Bone marrow (tissue), 2 donors: ENCODE measurements around the gene SPG7.

Experiments used
- DNase-seq, 2 donors: peaks; one replicate each; lab custom pipeline; 2025; lab: John Stamatoyannopoulos, UW

Gene SPG7

DNA sequence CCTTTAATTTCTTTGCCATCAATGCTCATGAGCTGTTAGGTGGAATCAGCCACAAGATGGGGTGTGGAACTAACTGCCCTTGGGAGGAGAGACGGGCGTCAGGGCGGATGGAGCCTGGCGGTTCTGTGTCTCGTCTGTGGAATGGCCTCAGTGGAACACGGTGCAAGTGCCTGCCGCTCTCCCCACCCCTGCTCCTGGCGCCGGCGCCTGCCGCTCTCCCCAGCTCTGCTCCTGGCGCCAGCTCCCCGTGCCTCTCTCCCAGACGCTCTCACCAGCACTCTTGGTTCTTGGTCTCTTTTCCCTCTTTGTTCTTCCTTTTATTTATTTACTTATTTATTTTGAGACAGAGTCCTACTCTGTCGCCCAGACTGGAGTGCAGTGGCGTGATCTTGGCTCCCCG, 39.1 kb downstream of the SPG7 start:
- no peak for DNase-seq

DNA sequence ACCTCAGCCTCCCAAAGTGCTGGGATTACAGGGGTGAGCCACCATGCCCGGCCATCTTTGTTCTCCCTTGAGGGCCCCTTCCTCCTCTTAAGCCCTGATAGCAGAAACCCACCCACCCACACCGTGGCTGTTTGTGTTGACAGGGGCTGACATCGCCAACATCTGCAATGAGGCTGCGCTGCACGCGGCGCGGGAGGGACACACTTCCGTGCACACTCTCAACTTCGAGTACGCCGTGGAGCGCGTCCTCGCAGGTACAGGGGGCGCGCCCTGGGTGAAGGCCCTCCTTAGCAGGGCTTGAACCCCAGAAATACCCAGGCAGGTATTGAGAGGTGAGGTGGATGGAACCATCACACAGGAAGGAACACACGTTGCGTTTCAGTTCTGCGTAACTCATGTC, 39.7 kb downstream of the SPG7 start:
- no peak for DNase-seq

DNA sequence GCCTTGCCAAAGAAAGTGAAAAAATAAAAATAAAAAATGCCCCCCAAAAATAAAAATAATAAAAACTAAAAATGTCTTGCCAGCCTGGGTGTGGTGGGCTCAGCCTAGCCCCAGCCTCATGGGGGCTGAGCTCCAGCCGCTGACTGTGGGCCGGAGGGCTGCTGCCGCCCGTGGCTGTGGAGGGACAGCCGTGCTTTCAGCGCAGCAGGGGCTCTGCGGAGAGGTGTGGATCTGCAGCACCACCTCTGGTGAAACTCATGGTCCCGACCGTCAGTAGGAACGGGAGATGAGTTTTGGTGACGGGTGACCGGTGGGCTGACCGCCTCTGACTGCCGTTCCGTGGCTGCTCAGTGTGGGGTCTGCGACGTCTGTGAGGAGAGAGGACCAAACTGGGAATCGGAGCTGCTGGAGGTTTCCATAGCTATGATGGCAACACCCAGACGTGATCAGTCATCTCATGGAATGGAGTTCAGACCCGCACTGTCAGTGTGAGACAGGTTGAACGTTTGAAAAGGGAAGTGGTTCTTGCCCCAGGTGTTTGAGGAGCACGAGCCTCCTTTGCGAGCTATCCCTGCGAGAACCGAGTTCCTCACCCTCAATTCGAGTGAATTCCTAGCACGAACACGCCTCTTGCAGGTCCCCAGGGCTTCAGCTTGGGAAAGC, 40.3 kb downstream of the SPG7 start:
- DNase-seq = no peak

DNA sequence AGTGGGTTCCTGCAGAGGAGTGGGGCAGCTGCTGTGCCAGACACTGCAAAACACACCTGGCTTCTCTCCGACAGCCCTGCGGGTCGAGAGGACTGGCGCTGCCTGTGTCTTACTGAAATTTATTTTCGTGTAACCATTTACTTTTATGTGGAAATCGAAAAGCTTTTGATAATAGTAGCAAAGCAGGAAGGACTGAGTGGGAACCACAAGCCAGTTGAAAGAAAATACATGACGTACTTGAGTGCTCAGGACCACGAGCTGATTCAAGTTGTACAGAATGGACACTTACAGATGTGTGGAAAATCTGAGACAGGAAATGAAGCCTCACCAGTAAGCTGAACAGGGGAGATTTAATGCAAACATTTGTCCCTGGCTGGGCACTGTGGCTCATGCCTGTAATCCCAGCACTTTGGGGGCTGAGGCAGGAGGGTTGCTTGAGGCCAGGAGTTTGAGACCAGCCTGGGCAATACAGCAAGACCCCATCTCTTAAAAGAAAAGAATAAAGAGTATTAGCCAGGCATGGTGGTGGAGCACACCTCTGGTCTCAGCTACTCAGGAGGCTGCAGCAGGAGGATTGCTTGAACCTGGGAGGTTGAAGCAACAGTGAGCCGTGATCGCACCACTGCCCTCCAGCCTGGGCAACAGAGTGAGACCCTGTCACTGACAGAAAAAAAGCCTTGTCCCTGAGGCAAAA, 41.0 kb downstream of the SPG7 start:
- no peak for DNase-seq

DNA sequence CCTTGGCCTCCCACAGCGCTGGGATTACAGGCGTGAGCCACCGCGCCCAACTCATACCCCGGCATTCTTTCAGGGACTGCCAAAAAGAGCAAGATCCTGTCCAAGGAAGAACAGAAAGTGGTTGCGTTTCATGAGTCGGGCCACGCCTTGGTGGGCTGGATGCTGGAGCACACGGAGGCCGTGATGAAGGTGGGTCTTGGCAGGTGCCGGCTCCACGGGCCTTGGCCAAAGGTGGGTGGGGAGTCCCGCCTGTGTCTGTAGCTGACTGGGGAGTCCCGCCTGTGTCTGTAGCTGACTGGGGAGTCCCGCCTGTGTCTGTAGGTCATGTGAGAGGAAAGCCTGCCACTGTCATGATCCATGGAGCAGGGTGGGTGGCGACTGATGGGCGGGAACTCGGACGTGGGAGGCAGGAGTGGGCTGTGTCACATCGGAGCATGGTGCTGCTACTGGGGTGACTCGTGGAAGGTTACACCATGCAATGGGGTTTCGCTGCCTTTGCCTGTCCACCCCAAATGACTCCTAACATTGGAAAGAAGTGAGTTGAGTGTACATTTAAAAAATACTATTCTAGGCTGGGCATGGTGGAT, 42.3 kb downstream of the SPG7 start:
- DNase-seq = no peak

DNA sequence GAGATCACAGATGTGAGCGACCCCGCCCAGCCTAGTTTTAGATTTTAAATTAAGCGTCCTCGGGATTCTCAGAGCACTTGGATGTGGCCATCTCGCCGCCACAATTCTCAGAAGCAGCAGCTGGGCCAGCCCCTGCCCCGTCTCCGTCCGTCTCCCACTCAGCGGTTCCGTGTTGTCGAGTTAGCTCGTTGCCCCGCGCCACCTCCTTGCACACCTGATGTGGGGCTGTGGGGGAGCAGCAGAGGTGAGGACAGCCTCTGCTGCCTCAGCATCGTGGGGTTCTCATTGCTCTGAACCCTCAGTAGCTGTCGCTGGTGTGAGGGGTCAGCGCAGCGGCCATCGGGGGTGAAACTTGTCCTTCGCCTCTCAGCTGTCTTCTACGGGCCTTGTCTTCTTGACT, 44.1 kb downstream of the SPG7 start:
- no peak for DNase-seq

DNA sequence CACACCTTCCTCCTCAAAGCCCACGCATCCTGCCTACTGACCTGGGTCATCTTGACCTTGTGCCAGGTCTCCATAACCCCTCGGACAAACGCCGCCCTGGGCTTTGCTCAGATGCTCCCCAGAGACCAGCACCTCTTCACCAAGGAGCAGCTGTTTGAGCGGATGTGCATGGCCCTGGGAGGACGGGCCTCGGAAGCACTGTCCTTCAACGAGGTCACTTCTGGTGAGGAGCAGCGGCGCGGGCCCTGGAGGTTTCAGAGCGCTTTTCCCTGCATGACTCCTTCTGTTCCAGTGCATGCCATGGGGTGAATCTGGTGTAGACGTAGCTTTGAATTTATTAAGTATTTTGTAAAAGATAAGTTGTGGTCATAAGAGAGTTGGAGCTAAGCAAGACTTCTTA, 44.7 kb downstream of the SPG7 start:
- DNase-seq = no peak

DNA sequence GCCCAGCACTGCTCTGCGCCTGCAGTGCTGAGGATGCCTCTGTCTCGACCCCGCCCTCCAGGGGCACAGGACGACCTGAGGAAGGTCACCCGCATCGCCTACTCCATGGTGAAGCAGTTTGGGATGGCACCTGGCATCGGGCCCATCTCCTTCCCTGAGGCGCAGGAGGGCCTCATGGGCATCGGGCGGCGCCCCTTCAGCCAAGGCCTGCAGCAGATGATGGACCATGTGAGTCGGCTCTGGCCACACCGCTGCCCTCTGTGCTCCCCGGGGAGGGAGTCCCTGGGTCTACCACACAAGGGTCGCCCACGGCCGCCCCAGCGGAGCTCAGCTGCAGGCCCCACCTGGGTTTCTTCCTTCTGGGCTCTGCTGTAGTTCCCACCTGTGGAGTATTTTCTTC, 45.5 kb downstream of the SPG7 start:
- DNase-seq = no peak

DNA sequence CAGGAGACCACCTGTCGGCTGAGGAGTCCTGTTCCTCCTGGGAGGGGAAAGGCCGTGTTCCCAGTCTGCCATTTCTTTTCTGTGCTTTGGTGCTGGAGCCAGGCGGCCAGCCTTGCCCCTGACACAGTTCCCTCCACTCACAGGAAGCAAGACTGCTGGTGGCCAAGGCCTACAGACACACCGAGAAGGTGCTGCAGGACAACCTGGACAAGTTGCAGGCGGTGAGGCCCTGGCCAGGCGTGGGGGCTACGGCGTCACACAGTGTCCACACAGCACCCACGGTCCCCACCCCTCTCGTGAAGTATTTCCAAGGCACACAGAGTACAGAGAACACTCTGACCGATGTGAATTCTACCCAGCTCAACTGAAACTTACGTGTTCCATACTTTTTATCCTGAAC, 46.1 kb downstream of the SPG7 start:
- DNase-seq = no peak

DNA sequence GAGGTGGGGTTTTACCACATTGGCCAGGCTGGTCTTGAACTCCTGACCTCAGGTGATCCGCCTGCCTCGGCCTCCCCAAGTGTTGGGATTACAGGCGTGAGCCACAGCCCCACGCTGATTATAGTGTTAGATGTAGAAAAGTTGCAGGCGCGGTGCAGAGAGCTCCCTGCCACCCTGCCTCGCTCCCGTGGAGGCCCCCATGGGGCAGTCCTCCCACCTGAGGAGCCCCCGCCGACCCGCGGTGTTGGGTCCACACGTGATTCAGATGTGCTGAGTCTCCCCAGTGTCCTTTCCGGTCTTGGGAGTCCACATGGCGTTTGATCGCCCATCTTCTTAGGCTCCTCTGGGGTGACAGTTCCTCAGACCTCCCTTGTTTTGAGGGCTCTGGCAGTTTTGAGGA, 47.1 kb downstream of the SPG7 start:
- DNase-seq = no peak

DNA sequence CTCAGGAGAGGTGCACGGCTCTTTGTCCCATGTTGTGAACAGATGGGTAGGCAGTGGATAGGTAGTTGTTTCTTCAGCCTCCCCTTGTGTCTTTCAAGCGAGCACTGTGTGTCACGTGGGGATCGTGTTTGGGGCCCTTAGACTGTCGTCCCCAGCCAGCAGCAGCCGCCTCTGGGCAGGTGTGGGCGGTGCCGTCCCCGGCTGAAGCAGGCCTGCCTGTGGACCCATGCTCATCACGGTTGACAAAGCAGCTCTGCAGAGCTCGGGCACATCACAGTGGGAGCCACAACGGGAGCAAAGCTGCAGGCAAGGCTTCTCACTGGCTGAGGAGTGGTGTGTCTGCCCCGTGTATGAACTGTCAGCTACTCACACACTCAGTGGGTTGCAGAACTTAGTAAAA, 47.6 kb downstream of the SPG7 start:
- DNase-seq = no peak

DNA sequence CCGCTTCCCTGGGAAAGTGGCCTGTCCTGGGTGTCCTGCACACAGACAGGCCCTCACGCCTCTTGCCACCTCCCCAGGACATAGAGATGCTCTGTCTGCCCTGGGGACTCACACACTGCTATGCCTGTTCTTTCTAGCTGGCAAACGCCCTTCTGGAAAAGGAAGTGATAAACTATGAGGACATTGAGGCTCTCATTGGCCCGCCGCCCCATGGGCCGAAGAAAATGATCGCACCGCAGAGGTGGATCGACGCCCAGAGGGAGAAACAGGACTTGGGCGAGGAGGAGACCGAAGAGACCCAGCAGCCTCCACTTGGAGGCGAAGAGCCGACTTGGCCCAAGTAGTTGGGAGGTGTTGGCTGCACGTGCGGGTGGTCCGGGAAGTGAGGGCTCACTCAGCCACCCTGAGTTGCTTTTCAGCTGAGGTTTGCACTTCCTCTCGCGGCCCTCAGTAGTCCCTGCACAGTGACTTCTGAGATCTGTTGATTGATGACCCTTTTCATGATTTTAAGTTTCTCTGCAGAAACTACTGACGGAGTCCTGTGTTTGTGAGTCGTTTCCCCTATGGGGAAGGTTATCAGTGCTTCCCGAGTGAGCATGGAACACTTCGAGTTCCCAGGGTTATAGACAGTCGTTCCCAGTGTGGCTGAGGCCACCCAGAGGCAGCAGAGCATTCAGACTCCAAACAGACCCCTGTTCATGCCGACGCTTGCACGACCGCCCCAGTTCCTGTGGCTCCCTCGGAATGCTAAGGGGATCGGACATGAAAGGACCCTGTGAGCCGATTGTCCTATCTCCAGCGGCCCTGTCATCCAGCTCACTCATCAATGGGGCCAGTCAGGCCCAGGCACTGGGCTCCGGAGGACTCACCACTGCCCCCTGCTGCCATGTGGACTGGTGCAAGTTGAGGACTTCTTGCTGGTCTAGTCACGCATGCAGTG, 48.8 kb downstream of the SPG7 start:
- peak; percentile 43 to 61 for DNase-seq

DNA sequence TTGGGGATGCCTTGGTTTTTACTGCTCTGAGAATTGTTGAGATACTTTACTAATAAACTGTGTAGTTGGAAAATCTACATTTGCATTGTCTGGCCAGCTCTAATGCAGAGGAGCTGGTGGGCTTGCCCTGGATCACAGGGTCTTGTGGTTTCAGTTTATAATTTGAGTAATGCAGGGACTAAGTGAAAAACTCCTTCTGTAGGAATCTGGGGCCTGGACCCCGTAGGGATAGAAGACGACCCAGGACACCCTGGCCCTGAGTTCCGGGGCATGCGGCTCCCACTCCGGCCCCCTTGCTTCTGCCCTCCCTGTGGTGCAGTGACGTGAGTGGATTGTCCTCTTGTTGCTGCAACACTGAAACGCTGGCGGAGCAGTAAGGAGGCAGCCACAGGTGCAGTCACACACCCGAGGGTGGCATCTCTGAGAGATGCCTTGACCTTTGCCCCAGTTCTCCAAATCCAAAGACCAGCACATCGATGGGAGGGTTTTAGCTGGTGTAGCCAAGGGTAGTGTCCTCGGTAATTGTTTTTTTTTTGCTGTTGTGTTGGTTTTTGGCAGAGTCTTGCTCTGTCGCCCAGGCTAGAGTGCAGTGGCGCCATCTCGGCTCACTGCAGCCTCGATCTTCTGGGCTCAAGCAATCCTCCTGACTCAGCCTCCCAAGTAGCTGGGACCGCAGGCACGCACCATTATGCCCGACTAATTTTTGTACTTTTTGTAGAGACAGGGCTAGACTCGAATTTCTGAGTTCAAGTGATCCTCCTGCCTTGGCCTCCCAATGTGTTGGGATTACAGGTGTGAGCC, 49.7 kb downstream of the SPG7 start:
- no peak for DNase-seq

DNA sequence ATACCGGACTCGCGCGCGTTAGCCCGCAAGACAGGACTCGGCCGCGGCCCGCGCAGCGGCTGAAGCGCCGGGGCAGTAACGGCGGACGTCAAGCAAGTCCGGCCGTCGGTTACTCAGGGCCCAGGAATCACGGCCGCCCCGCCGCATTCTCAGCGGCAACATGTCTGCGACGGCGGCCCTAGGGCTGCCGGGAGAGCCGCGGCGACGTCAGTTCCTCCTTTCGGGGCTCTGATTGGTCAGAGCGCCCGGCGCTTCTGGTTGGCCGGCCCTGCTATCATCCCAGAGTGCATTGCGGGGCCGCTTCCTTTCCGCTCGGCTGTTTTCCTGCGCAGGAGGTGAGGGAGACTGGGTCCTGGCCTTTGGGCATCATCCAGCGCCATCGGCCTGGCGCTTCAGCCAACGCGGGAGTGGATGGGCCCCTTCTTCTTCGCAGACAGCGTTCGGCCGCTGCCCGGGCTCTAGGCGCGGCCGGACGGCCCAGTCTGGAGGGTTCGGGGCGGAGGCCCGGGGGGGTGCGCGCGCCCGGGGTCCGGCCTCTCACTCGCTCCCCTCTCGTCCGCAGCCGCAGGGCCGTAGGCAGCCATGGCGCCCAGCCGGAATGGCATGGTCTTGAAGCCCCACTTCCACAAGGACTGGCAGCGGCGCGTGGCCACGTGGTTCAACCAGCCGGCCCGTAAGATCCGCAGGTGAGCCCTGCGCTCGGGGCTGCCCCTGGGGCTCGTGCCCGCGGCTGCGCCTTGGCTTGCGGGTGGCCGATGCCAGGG, 52.4 kb downstream of the SPG7 start, which contains the start of gene RPL13:
Gene RPL13, plus strand, starts transcription at position 305 of the 764 bp plus-strand sequence. Its CDS starts 278 bp downstream, at position 583.
- DNase-seq = peak; percentile 79 to 91

DNA sequence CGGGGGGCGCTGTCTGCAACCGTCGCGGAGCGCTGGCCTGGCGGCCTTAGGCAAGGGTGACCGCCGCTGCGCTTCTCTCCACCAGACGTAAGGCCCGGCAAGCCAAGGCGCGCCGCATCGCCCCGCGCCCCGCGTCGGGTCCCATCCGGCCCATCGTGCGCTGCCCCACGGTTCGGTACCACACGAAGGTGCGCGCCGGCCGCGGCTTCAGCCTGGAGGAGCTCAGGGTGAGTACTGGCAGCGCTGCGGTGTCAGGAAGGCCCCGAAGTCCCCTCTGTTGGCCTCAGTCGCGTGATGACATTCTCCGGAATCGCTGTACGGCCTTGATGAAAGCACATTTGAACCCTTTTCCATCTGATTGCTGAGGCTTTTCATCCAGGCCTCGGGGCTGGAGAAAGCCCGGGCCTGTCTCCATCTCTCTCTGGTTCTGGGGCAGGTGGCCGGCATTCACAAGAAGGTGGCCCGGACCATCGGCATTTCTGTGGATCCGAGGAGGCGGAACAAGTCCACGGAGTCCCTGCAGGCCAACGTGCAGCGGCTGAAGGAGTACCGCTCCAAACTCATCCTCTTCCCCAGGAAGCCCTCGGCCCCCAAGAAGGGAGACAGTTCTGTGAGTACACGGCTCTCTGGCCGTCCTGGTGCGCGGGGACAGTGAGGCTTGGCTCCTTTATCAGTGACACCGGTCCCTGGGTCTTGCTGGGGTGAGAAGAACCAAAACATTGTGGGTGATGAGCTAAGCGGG, 53.1 kb downstream of the SPG7 start:
- no peak for DNase-seq

DNA sequence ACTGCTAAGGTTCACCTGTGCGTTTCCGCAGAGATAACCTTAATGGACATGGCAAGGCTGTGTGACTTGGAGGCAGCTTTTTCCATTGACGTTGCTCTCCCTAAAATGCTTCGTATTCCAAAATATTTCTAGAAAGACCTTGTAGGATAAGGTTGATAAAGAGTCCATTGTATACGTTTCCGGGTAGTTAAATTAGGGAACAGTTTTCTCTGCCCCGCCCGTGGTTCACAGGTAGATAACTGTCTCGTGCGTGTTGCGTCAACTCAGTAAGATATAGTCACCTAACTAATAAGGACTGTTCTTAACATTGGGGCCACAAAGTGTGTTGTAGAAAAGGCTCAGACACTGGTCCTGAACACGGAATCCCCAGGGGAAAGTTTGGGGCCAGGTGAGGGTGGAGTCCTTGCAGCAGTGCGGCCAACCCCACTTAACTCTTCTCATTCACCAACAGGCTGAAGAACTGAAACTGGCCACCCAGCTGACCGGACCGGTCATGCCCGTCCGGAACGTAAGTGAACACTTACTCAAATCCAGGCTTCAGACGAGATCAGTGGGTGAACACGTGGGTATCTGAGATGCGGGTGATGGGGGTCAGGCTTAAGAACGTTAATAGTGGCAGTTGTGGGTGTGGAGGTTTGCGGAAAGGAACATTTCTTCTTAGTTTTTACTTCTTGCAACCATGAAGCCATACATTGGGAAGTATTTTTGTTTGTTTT, 53.8 kb downstream of the SPG7 start:
- no peak for DNase-seq

DNA sequence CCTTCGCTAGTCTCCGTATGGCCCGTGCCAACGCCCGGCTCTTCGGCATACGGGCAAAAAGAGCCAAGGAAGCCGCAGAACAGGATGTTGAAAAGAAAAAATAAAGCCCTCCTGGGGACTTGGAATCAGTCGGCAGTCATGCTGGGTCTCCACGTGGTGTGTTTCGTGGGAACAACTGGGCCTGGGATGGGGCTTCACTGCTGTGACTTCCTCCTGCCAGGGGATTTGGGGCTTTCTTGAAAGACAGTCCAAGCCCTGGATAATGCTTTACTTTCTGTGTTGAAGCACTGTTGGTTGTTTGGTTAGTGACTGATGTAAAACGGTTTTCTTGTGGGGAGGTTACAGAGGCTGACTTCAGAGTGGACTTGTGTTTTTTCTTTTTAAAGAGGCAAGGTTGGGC, 54.7 kb downstream of the SPG7 start:
- no peak for DNase-seq

DNA sequence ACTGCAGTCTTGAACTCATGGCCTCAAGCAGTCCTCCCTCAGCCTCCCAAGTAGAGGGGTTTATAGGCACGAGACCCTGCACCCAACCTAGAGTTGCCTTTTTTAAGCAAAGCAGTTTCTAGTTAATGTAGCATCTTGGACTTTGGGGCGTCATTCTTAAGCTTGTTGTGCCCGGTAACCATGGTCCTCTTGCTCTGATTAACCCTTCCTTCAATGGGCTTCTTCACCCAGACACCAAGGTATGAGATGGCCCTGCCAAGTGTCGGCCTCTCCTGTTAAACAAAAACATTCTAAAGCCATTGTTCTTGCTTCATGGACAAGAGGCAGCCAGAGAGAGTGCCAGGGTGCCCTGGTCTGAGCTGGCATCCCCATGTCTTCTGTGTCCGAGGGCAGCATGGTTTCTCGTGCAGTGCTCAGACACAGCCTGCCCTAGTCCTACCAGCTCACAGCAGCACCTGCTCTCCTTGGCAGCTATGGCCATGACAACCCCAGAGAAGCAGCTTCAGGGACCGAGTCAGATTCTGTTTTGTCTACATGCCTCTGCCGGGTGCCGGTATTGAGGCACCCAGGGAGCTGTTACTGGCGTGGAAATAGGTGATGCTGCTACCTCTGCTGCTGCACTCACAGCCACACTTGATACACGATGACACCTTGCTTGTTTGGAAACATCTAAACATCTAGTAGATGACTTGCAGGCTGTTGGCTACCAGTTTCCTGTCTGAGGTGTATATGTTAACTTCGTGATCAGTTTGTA, 55.6 kb downstream of the SPG7 start:
- DNase-seq = no peak
